Erythroblast (primary cell): ENCODE measurements around the gene SUB1.

Experiments used
- DNase-seq, 2 experiments: peaks; one replicate each; lab custom pipeline; 2025; lab: John Stamatoyannopoulos, UW
- GATA1 ChIP-seq: IDR thresholded peaks from 2 replicates; pipeline ENCODE4 v1.6.1; 2011; ENCODE audit warnings: low read depth, mild to moderate bottlenecking, control low read depth, low read length, moderate library complexity
- POLR2A ChIP-seq: IDR thresholded peaks from 2 replicates; pipeline ENCODE4 v1.6.1; 2011; ENCODE audit warnings: mild to moderate bottlenecking, low read length

Gene SUB1

GRCh38 chr5:32602906-32603305 is 17.5 kb downstream of the SUB1 start:
- TF ChIP-seq GATA1 = no peak
- TF ChIP-seq POLR2A = no peak
- DNase-seq = no peak

GRCh38 chr5:32604800-32605765 is 19.7 kb downstream of the SUB1 start:
- DNase-seq = no peak
- TF ChIP-seq GATA1 (no peak), POLR2A (no peak)

GRCh38 chr5:32605766-32606152 is 20.4 kb downstream of the SUB1 start:
- TF ChIP-seq GATA1 = no peak
- no peak for TF ChIP-seq POLR2A
- no peak for DNase-seq

GRCh38 chr5:32612134-32612888 is 27.0 kb downstream of the SUB1 start:
- DNase-seq = peak in 1 of 2 experiments; percentile 17
- TF ChIP-seq GATA1 (no peak), POLR2A (no peak)

- no peak for TF ChIP-seq POLR2A
- TF ChIP-seq GATA1 = no peak
- DNase-seq = peak; percentile 88 to 92
These were observed 27.8 kb downstream of the SUB1 start for GRCh38 chr5:32613050-32613672.

- DNase-seq = peak in 1 of 2 experiments; percentile 59
- TF ChIP-seq POLR2A = no peak
- no peak for TF ChIP-seq GATA1
These were observed 29.9 kb downstream of the SUB1 start for GRCh38 chr5:32615236-32615635.

GRCh38 chr5:32618962-32619361 is 33.6 kb downstream of the SUB1 start:
- DNase-seq = no peak
- TF ChIP-seq GATA1 (no peak), POLR2A (no peak)

GRCh38 chr5:32621256-32621655 is 35.9 kb downstream of the SUB1 start:
- TF ChIP-seq POLR2A = no peak
- TF ChIP-seq GATA1 = no peak

GRCh38 chr5:32625106-32625505 is 39.7 kb downstream of the SUB1 start:
- TF ChIP-seq GATA1 (no peak), POLR2A (no peak)
- DNase-seq = no peak

More at GRCh38 chr5:32621256-32621655, 35.9 kb downstream of the SUB1 start:
- no peak for DNase-seq

- TF ChIP-seq POLR2A = no peak
- TF ChIP-seq GATA1 = no peak
- DNase-seq = no peak
These were observed 40.2 kb downstream of the SUB1 start for GRCh38 chr5:32625547-32625946.

GRCh38 chr5:32627219-32627870 is 42.0 kb downstream of the SUB1 start:
- no peak for DNase-seq
- TF ChIP-seq GATA1 (no peak), POLR2A (no peak)

GRCh38 chr5:32628049-32628844 is 42.9 kb downstream of the SUB1 start:
- no peak for DNase-seq
- TF ChIP-seq GATA1 (no peak), POLR2A (no peak)
